Kidney tubule cell (primary cell): Measurements from ENCODE around the gene ACVRL1.
A peak's percentile ranks its signal among the peaks of the same experiment; 100 is the strongest.

Experiments used
- DNase-seq: peaks from one replicate; pipeline ENCODE4 v3.0.0-alpha.2; 2018; ENCODE audit warnings: low spot score

Gene ACVRL1

DNA sequence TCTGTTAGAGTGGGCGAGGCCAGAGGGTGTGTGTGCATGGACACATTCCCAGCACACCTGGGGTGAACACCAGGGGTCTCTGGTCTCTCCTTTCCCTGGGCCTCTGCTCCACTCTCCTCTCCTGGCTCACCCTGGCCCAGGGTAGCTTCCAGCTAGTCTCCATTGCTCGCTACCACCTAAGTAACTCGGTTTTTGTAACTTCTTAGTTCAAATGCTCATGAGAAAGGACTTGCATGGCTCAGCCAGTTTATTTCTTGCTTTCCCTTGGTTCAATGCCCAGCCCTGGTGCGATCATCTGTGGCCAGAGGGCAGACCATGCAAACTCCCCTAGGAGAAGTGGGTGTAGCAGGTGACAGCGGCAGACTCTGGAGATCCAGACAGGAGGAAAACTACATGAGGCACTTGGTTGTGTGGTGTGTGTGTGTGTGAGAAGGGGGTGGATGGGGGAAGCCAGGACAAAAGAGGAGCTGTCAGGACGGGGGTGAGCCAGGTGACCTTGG lies 35.2 kb downstream of the ACVRL1 start:
- no peak for DNase-seq

DNA sequence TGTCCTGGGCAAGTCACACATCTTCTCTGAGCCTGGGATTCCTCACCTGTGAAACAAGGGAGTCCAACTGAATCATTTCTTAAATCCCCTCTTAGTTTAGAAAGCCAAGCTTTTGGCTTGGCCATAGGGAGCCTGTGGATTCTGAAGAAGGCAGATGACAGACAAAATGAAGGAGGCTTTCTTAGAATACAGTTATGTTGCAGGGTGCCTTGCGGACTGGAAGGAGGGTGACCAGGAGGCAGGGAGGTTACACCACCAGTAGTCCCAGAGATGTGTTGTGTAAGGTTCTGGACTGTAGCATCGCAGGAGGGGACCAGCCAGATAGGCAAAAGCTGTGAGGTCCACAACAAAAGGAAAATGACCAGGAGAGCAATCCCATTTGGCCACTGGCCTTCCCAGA lies 36.0 kb downstream of the ACVRL1 start:
- no peak for DNase-seq

DNA sequence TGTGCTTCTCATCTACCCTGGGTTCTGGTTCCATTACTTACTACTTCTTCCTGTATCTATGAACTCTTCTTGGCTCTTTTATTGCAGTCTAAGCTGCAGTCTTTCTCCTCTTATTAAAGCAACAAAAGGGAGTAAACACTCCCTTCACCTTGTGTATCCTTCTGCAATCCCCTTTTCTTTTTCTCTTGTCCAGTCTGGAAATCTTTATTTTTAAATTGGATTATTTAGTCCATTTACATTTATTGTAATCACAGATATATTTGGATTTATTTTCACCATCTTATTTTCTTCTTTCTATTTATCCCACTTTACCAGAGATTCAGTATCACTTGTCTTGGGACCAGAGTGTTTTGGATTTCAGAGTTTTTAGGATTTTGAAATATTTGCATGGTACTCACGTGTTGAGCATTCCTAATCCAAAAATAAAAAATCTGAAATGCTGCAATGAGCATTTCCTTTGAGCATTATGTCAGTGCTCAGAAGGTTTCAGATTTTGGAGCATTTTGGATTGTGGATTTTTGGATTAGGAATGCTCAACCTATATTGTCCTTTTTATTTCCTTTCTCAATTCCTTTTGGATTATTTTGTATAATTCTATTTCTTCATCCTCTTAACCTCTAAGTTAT lies 37.4 kb downstream of the ACVRL1 start:
- no peak for DNase-seq

DNA sequence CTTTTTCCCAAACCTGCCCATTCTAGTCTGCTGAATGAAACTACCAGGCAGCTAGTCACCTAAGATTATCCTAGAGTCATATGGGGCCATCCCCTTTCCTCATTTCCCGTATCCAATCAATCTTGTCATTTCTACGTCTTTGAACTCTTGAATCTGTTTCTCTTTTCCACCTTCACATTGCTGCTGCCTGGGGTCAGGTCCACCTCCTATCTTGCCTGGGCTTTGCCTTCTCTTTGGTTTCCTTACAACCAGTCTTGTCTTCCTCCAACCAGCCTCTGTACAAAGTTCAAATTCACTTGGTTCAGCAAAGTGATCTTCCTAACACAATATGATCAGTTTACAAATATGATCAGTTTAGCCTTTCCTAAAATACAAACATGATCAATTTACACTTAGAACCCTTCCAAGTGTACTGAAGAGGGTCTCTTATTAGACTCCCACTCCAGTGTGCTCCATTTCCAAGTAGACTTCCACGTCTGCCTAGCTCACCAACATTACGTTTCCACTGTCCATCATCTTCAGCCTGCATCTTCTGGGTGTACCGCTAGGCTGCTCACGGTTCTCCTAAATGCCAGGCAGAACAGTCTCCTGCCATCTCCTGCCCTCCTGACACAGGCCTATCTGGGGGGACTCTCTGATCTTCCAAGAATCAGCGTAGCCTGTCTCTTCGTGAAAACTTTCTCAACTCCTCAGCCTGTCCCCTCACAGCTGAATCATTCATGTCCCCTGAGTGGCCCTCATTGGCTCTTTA lies 40.1 kb downstream of the ACVRL1 start:
- no peak for DNase-seq

DNA sequence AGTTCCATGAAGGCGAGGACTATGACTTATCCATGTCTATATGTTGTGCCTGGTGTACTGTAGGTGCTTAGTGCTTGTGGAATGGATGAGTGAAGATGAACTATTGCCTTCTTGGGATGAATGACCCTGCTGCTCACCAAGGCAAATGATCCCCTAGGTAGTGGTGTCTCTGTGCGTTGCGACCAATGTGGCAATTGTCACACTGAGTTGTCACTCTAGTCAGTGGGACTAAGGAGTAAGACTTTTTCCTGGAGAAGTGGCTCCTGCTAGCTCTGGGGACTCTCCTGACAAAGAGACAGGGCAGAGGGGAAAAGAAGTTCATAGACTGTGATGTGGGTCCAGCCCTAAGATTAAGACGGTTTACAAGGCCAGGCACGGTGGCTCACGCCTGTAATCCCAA lies 40.8 kb downstream of the ACVRL1 start:
- DNase-seq: no peak

DNA sequence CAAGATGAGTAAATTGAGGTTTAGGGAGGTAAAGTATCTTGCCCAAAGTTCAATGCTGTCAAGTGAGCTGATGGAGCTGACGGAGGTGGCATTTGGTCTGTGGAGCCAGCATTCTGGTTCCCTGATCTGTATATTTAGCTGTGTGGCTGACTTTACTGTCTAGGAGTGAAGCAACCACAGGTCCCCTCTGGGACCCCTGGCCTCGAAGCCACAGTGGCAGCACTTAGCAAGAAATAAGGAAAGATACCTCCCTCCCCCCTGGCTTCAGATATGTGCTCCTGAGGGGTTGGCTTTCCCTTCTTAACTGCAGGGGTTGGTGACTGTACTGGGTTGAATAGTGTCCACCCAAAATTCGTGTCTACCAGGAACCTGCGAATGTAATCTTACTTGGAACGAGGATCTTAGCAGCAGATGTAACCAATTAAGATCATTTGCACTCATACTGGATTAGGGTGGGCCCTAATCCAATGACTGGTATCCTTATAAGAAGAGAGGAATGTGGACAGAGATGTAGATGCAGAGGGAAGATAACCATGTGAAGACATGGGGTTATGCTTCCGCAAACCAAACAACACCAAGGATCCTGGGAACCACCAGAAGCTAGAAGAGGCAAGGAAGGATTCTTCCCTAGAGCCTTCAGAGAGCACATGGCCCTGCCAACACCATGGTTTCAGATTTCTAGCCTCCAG lies 42.2 kb downstream of the ACVRL1 start:
- no peak for DNase-seq

DNA sequence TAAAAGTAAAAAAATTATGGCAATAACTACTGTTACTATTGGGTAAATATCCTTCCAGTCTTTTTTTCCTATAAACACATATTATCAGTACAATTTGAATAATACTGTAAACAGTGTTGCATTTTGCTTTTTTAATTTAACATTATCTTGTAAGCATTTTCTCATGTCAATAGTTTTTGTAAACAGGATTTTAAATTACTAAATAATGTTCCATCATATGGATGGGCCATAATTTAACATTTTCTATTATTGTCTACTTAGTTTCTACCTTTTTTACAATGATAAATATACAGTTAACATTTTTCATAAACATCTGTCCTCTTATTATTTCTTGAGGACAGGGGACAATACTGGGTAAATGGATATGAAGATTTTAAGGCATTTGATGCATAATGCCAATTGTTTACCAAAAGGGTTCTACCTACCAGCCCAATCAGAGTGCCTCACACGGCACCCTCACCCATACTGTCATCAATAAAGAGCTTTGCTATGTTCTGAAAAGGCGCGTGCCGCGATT lies 43.4 kb downstream of the ACVRL1 start:
- DNase-seq: no peak

DNA sequence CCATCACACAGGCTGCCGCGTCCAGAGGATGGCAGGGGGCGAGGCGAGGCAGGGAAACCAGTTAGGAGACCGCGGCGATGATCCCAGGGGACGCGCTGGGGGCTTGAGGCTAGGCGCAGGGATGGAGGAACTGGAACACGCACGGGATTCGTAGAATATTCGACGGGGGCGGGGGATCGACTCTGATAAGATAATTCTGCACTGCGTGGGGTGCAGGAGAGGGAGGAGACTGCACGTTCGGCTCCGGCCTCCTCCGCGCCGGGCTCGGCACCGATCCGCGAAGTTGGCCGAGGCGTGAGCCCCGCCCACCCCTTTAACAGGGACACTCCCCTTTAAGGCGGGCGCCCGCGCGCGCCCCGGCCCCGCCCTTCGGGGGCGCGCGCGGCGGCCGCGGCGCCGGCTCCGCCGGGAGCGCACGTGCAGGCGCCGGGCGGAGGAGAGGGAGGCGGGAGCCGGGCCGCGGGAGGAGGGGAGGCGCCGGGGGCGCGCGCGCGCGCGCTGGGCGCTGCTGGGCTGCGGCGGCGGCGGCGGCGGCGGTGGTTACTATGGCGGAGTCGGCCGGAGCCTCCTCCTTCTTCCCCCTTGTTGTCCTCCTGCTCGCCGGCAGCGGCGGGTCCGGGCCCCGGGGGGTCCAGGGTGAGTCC lies 44.0 kb downstream of the ACVRL1 start, which contains the start of gene ACVR1B:
Gene ACVR1B (plus strand): TSS at position 501 of the 644 bp plus-strand sequence. CDS start 45 bp downstream, at position 546.
- peak; percentile 94 for DNase-seq

DNA sequence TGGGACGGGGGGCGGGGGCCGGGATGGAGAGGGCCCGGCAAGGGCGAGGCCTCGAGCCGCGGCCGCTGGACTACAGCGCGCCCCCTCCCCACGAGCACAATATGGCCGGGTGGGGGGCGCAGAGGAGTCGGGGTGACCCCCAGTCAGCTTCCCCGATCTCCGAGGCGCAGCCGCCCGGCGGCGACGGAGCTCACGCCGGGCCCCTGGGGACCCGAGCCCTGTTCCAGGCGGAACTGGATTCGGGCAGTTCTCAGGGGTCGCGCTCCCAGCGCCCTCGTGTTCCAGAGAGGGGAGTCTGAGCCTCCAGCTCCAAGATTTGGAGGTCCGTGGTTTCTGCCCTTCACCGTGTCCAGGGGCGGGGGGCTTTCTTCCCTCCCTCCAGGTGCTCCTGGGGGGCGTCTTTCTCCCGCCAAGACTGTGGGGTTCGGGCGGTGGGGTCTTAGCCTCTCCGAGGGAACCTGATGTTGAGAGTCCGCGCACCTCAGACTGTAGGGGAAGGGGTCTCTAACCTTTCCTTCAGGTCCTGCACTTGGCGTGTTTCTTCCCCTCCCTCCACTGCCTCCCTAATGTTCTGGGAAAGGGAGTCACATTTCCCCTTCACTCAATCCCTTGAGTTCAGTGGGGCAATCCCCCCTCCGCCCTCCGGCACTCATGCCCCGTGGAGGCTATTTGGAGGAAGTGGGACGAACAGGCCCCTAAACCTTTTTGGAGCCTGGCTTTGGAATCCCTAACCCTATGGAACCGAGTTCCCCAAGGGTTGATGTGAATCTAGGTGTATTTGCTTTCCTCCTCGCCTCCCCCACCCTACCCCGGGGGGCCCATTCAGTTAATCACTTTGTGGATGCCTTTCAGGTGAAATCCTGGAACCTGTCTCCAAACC lies 44.8 kb downstream of the ACVRL1 start:
- DNase-seq: no peak

DNA sequence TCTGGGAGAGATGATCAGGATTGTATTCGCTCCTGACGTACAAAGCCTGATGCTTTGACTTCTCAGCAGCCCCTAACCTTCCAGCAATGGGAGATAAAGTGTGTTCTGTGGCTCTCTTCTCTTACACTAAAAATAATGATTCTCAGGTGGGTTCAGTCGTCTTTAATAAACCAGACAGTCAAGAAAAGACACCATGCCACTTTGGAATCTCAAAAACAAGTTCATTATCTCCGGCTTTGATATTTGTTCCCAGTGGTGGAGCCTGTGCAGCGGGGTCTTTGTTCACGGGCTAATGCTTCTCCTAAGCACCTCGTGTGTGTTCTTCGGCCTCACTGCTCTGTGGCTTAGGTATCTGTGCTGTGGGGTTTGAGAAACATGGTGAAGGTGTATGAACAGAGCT lies 45.8 kb downstream of the ACVRL1 start:
- peak; percentile 29 for DNase-seq

DNA sequence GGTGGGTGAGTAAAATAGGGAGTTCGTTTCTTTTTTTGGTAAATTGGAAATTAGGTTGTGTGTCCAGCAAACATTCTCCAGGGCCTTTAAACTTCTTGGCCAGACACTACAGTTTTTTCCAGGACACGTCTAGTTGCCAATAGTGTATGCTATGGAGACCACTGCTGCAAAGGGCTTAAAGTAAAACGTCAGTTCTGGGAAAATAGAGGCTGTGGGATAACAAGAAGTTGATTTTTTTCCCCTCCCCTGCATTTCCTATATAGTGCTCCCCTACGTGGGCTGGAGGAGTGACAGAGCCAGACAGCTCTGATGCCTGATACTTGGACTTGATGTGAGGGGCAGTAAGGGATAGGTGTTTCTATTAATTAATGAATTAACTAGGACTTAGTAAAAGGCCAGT lies 46.6 kb downstream of the ACVRL1 start:
- DNase-seq: no peak

DNA sequence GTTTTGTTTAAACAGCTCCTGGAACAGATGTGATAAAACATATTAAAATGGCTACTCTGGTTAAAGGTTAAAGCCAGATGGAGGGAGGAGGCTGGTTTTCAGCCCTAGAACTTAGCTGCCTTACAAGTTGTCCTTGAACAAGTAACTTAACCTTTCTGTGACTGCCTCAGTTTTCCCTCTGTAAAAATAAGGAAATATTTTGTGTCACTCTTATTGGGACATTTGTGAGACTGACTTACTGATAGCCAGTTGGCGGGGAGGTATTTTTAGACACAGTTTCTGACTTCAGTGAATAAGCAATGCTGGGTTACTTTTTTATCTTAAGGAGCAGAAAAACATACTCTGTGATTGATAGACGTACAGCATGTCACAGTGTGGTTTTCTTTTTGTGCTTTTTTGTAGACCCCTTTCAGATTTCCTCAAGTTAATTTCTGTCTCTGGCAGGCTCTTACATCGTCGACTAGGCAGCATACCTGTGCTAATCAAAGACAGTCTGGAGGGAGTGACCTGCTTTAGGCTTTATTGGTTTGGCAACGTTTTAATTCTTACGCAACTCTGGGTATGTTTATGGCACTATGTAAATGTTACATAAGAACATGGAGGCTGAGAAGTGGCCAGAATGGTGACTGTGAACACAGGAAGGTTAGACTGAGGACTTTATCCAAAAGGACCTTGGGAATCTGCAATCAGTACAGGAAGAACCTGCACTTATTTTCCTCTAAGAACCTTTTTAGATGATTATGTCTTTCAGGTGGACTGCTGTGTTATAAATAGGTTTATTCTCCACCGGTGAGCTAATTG lies 47.5 kb downstream of the ACVRL1 start:
- DNase-seq: no peak

DNA sequence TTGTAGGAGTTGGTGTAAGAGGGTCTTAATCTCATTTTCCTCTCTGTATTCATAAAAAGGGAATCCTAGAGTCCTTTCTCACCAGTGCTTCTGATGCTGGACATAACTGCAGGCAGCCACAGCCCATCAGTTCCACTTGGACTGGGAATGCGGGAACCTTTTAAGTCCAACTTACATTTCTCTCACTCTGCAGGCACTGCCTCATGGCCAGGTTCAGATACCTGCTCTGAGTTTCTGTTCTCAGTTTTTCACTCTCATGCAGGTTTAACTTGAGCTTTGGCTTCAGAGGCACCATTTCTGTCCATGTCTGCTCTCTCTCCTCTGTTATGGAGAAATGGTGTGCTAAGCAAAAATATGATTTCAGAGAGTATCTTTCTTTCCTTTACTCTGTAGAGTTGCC lies 48.4 kb downstream of the ACVRL1 start:
- DNase-seq: no peak

DNA sequence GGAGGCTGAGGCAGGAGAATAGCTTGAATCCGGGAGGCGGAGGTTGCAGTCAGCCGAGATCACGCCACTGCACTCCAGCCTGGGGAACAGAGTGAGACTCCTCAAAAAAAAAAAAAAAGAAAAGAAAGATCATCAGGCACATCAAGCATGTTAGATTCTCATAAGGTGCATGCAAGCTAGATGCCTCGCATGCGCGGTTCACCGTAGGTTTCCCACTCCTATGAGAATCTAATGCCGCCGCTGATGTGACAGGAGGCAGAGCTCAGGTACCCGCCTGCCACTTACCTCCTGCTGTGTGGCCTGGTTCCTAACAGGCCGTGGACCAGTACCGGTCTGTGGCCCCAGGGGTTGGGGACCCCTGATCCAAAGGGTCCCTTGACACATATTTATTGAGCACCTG lies 51.2 kb downstream of the ACVRL1 start:
- DNase-seq: no peak

DNA sequence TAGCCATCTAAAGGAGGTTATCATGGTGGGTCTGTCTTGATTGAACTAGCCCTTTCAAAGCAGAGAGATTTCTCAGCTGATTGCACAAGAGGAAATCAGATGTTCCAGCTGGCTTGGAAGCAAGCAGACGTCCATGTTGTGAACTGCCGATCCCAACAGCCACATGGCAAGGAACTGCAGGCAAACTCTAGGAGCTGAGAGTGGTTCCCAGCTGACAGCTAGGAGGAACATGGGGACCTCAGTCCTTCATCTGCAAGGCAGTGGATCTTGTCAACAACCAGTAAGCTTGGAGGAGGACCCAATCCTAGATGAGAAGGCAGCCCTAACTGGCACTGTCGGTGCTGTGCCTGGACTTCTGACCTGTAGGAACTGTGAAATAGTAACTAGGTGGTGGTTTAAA lies 51.9 kb downstream of the ACVRL1 start:
- DNase-seq: no peak

DNA sequence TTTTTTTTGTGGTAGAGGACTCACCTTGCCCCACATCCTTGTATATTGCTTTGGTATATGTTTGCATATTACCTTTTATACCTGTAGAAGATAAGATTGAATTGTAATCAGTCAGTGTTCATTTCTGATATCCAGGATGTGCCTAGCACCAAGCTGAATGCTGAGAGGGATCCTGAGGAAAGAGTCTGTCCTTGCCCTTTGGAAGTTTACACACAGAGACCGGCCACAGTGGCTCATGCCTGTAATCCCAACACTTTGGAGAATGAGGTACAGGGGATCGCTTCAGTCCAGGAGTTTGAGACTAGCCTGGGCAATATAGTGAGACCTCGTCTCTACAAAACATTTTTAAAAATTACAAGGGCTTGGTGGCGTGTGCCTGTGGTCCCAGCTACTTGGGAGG lies 52.6 kb downstream of the ACVRL1 start:
- DNase-seq: no peak

DNA sequence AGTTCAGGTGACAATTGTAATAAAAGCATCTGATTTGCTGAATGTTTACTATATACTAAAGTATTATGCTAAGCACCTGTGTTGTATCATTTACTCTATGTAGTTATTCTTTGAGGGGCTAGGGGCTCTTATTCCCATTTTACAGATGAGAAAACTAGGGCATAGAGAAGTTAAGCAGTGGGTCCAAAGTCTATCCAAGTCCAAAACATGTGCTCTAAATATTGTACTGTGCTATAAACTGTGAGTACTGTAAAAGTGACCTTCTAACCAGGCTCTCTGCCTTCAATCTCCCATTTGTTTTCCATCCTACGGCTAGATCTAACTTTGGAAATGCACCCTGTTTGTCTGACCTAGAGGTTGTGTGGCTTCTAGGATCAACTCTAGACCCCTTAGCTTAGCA lies 53.2 kb downstream of the ACVRL1 start:
- DNase-seq: no peak

DNA sequence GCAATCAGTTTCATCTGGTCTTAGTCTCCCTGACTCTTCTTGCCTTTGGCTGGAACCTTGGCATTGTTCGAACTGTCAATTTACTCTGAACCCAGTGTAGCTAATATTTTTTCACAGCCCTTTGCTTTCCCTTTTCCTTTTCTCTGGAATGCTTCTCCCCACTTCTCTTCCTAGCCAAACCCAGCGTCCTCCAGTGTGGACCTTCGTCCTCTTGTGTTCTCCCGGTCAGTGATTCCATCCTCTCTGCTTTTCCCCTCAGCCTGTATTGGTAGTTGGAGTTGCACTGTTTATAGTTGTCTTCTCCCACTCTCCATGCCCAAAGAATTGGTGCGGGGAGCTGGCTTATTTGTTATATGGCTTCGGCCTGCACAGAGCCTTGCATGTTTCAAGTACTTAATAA lies 53.6 kb downstream of the ACVRL1 start:
- no peak for DNase-seq

DNA sequence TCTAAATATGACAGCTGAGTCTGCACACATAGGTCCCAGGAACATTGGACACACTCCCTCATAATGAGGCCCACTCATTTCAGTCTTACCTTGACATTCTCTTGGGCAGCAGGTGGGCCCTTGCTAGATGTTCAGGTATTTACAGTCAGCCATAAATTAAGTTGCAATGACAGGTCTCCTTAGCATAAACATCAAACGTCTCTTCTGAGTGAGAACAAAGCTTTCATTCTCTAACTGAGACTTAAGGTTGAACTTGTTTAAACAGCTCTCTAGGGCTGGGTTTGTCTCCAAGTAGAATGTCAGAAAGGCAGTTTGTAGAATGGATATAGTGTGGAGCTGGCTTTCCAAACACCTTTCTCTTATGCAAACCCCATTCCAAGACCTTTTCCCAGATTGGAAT lies 54.5 kb downstream of the ACVRL1 start:
- no peak for DNase-seq

DNA sequence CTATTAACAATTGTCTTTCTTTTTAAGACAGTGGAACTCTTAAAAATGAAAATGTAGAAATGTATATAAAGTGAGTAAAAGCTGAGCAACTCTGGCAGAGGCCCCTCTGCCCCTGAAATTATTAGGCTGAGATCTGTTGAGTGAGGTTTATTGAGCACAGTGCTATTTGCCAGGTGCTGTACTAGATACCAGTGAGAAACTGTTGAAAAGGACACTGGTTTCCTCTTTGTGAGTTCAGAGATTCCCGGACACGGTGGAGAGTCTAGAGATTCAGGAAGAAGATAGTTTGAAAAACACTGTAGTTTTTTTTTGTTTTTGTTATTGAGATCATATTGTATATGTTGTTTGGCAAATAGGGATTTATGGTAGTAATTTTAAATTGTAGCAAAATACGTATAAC lies 55.4 kb downstream of the ACVRL1 start:
- DNase-seq: no peak

DNA sequence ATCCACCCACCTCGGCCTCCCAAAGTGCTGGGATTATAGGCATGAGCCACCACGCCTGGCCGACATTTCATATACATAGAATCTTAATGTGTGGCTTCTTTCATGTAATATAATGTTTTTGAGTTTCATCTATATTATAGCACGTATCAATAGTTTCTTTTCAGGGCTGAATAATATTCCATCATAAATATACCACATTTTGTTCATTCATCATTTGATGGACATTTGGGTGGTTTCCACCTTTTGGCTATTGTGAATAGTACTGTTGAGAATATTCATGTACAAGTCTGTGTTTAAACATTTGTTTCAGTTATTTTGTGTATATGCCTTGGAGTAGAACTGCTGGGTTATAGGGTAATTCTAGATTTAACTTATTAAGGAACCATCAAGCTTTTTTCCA lies 56.2 kb downstream of the ACVRL1 start:
- DNase-seq: no peak
